NCI-H2171 treated with DMSO at 0.1 percent for 48 hours (cell line): ENCODE results near the gene CNPY1.
"Not testable (repeated sequence)": the region's sequence is repeated elsewhere in the genome, so short reads cannot be mapped to it uniquely, and the experiment has no call there.

ENCODE experiments used
- DNase-seq: peaks from one replicate; lab custom pipeline; 2025; lab: John Stamatoyannopoulos, UW

Gene CNPY1

GRCh38 chr7:155578016-155578415 lies 31.7 kb upstream of the CNPY1 start:
- no peak for DNase-seq

DNA sequence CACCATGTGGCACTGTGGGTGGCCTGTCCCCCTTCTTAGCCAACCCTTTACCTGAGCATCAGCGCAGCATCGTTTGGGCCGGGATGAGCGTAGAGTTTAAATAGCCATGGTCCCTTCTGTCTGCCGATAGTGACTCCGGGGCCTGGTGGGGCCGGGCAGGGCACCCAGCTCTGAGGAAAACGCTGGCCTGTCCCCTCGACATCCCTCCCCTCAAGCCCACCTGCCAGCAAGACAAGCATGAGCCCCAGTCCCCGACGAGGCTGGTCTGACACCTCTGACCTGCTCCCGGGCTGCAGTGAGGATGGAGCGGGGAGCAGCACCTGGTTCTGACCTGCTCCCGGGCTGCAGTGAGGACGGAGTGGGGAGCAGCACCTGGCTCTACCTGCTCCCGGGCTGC lies 31.1 kb upstream of the CNPY1 start:
- DNase-seq = no peak

- DNase-seq = no peak
Observed at GRCh38 chr7:155576900-155577508, 30.6 kb upstream of the CNPY1 start.

- no peak for DNase-seq
Observed at GRCh38 chr7:155576416-155576815, 30.1 kb upstream of the CNPY1 start.

- DNase-seq = no peak
Observed at GRCh38 chr7:155574556-155575290, 28.4 kb upstream of the CNPY1 start.

DNA sequence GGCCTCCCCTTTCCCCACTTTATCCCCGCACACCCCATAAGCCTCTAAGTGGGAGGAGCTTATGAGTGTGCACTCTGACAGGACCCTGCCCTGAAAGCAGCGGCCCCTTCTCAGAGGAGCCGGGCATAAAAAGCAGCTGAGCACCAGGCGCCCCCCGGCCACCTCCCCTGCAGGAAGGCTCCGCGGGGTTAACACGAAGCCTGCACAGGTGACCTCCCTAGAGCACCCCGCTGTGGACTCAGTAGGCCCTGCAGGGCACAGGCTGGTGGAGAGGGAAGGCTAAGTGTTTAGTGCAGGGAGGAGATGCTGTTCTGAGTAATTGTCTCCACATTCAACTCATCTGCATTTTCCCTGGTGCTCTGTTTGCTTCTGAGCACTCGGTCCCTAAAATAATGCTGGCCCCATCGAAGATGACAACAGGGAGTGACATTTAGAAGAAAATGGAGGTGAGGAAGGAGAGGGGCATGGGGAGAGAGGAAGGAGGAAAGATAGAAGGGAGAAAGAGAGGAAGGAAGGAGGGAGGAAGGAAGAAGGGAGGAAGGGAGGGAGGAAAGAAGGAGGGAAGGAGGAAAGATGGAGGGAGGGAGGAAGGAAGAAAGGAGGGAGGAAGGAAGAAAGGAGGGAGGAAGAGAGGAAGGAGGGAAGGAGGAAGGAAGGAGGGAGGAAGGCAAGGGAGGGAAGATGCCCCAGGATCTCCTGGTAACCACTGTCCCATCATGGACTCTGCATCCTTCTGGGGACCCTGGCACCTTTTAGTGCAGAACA lies 25.4 kb upstream of the CNPY1 start:
- no peak for DNase-seq

GRCh38 chr7:155570991-155571390 lies 24.6 kb upstream of the CNPY1 start:
- DNase-seq = no peak

- peak; percentile 24 for DNase-seq
Observed at GRCh38 chr7:155570171-155570958, 24.0 kb upstream of the CNPY1 start.

DNA sequence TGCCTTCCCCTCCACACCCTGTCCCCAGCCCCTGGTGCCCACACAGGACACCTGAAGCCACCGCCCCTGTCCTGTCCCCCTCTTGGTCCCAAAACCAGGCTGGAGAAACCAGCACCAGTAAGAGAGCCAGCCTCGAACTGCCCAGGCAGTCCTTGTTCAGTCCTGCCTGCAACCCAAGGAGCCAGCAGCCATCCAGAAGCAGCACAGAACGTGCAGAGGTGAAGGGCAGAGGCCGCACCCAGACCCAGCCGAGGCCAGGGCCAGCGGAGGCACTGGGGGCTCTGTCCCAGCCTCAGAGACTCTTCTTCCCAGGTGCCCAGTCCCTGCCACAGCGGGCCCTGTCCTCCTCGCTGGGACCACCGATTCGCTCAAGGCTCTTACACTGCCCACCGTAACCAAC lies 23.3 kb upstream of the CNPY1 start:
- no peak for DNase-seq

GRCh38 chr7:155568842-155569494 lies 22.6 kb upstream of the CNPY1 start:
- DNase-seq = no peak

- DNase-seq = no peak
Observed at GRCh38 chr7:155568333-155568660, 21.9 kb upstream of the CNPY1 start.

DNA sequence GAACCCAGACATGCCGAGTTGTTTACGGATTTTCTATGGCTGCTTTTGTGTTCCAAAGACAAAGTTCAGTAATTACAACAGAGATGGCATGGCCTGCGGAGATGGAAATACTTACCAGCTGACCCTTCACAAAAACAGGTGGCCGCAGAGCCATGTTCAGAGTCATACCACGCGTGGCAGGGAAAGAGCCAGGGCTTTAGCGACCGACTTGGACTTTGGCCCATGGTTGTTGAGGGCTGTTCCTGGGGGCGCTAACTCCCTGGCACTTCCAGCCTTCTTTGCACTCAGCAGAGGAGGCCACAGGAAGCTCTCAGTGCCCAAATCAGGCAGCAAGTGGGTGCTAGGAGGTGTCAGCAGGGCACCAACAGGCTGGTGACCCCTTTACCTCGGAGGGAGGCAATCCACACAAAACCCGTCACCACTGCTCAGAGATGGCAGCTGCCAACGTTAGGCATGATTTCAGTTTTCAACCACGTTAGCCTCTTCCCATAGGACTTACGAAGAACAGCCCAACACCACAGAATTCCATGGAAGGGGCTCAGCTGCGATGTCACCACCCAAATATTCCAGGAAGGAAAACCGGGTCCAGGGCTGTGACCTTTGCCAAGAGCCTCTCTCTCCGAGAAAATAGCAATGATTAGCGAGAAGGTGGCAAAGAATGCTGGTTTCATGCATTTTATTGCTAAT lies 21.4 kb upstream of the CNPY1 start:
- no peak for DNase-seq

DNA sequence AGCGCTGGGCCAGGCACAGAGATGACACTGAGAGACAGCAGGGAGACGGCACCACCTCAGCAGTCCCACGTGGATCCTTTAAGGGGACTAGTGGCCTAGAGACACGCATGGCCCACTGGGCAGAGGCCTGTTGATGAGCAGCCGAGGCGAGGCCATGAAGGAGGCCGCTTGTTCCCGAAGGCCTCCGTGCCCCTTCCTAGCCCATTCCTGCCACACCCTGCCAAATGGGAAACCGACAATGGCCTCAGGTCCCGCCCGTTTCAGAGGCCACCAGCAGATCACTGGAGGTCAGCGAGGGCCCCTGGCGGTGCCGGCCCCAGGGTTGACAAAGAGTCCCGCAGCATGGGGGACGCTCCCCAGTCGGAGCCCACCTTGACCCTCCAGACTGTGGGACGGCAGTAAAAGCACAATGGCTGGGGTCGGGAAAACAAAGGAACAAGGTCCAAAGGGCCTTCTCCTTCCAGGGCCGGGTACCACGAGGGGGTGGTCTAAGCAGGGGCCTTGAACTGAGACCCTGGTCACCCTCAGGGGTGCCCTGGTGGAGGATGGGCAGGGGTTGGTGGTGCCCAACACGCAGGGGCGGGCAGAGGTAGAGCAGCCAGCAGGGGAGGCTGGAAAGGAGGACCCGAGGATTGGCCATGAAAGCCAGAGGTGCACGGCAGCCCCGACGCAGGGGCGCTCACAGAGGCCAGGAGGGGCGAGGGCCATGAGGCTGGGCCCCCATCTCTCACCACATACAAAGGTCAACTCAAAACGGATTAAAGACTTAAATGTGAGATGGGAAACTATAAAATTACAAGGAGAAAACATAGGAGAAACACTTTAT lies 19.9 kb upstream of the CNPY1 start:
- no peak for DNase-seq

GRCh38 chr7:155565596-155565995 lies 19.2 kb upstream of the CNPY1 start:
- DNase-seq = no peak

GRCh38 chr7:155562976-155563375 lies 16.6 kb upstream of the CNPY1 start:
- DNase-seq = not testable (repeated sequence)

DNA sequence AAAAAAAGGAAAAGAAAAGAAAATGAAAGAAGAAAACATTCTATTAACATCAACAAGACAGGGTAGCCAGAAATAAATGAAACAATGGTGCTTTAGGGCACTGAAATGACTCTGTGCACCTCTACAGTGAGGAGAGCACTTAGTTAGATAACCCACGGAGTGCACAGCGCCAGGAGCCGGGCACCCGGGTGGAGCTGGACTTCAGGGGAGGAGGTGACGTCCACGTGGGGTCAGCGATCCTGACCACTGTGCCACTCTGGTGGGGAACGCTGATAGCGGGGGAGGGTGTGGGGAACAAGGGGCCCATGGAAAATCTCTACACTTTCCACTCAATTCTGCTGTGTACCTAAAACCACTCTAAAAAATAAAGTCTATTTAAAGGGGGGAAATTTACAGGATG lies 15.7 kb upstream of the CNPY1 start:
- no peak for DNase-seq

- DNase-seq = no peak
Observed at GRCh38 chr7:155560982-155561686, 14.8 kb upstream of the CNPY1 start.

DNA sequence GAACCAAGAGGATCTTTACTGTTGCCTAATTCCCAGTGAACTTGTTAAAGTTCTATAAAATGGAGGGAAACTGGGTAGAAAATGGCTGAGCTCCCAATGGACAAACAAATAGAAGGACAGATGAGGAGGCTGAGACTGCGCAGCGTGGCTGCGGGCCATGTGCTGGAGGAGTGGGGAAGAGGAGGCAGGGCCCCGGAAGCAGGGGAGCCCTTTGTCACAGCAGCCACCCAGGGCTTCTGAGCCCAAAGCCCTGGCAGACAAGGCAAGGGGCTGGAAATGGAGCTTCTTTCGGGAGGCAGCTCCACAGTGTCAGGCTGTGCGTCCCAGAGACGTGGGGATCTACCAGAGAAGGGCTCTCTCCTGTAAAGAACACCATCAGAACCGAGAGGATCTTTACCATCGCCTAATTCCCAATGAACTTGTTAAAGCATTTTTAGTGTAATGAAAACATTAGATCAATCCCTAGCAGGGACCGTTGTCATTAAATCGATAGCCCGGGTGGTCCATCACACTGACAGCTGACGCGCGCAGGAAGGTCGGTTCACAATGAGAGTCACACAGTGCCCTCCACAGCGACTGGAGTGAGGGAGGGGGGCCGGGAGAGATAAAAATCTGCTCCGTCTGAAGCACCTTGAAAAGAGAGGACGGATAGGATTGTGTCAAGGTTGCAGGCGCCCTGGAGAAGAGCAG lies 14.0 kb upstream of the CNPY1 start:
- no peak for DNase-seq

- no peak for DNase-seq
Observed at GRCh38 chr7:155559519-155560108, 13.3 kb upstream of the CNPY1 start.
